Stimulated activated CD8-positive, alpha-beta memory T cell treated with anti-CD3 and anti-CD28 coated beads, Interleukin-4, amount 100 ng/mL, for 24 hours (primary cell): Measurements from ENCODE around the gene FUZ.

Experiments used
- DNase-seq: peaks from one replicate; pipeline ENCODE4 v3.0.0-alpha.2; 2020; ENCODE audit warnings: low read depth

Gene FUZ

GRCh38 chr19:49807058-49807903 lies 5.8 kb downstream of the FUZ start:
- DNase-seq: no peak

- DNase-seq: no peak
Observed at GRCh38 chr19:49806620-49806959, 6.5 kb downstream of the FUZ start.

GRCh38 chr19:49805822-49806619 lies 7.1 kb downstream of the FUZ start:
- DNase-seq: no peak

- DNase-seq: no peak
Observed at GRCh38 chr19:49803529-49803856, 9.6 kb downstream of the FUZ start.

- DNase-seq: no peak
Observed at GRCh38 chr19:49802836-49803528, 10.1 kb downstream of the FUZ start.

GRCh38 chr19:49801966-49802661 lies 11.0 kb downstream of the FUZ start:
- no peak for DNase-seq

- DNase-seq: no peak
Observed at GRCh38 chr19:49801401-49801888, 11.6 kb downstream of the FUZ start.

GRCh38 chr19:49800771-49801170 lies 12.3 kb downstream of the FUZ start:
- DNase-seq: no peak

GRCh38 chr19:49799798-49800376 lies 13.2 kb downstream of the FUZ start:
- DNase-seq: no peak

- DNase-seq: no peak
Observed at GRCh38 chr19:49799271-49799797, 13.8 kb downstream of the FUZ start.

GRCh38 chr19:49798574-49798973 lies 14.5 kb downstream of the FUZ start:
- no peak for DNase-seq

GRCh38 chr19:49795615-49796014 lies 17.5 kb downstream of the FUZ start:
- no peak for DNase-seq

- no peak for DNase-seq
Observed at GRCh38 chr19:49793561-49793840, 19.6 kb downstream of the FUZ start.

- no peak for DNase-seq
Observed at GRCh38 chr19:49792829-49793560, 20.1 kb downstream of the FUZ start.

- no peak for DNase-seq
Observed at GRCh38 chr19:49791776-49792445, 21.2 kb downstream of the FUZ start.

- no peak for DNase-seq
Observed at GRCh38 chr19:49790866-49791265, 22.2 kb downstream of the FUZ start.

- no peak for DNase-seq
Observed at GRCh38 chr19:49788857-49789256, 24.2 kb downstream of the FUZ start.

GRCh38 chr19:49787746-49788145 lies 25.3 kb downstream of the FUZ start:
- no peak for DNase-seq

GRCh38 chr19:49786376-49786820 lies 26.7 kb downstream of the FUZ start:
- DNase-seq: no peak

GRCh38 chr19:49782515-49782914 lies 30.6 kb downstream of the FUZ start:
- DNase-seq: no peak
